GM18519 (cell line): Measurements from ENCODE around the gene TMBIM1.

Experiments
- ATAC-seq: cut with Tn5 transposase; IDR thresholded peaks from one replicate; pipeline ENCODE4 v1.9.1; 2021; ENCODE audit warnings: mild to moderate bottlenecking, moderate library complexity; ENCODE audit not compliant: unreplicated experiment, low FRiP score

TMBIM1 gene

GRCh38 chr2:218260742-218261422, 31.4 kb downstream of the TMBIM1 start, which contains the start of gene GPBAR1:
TSS of gene GPBAR1 (plus strand) at chr2:218261015. CDS start at chr2:218262725, 1,710 bp downstream.
- no peak for ATAC-seq

GRCh38 chr2:218260166-218260565, 32.1 kb downstream of the TMBIM1 start:
- no peak for ATAC-seq

- no peak for ATAC-seq
Measured at GRCh38 chr2:218259099-218259961, 33.0 kb downstream of the TMBIM1 start.

GRCh38 chr2:218257390-218257981, 34.8 kb downstream of the TMBIM1 start:
- ATAC-seq: peak; percentile 76

- no peak for ATAC-seq
Measured at GRCh38 chr2:218256612-218257350, 35.5 kb downstream of the TMBIM1 start.

GRCh38 chr2:218255446-218255845, 36.9 kb downstream of the TMBIM1 start:
- no peak for ATAC-seq

GRCh38 chr2:218253232-218253625, 39.1 kb downstream of the TMBIM1 start:
- no peak for ATAC-seq

GRCh38 chr2:218252509-218253231, 39.6 kb downstream of the TMBIM1 start:
- ATAC-seq: no peak

GRCh38 chr2:218249691-218250090, 42.6 kb downstream of the TMBIM1 start:
- no peak for ATAC-seq

- ATAC-seq: no peak
Measured at GRCh38 chr2:218245214-218245613, 47.1 kb downstream of the TMBIM1 start.

- no peak for ATAC-seq
Measured at GRCh38 chr2:218244665-218245064, 47.6 kb downstream of the TMBIM1 start.

- ATAC-seq: no peak
Measured at GRCh38 chr2:218244204-218244603, 48.1 kb downstream of the TMBIM1 start.

- no peak for ATAC-seq
Measured at GRCh38 chr2:218238887-218239286, 53.4 kb downstream of the TMBIM1 start.

GRCh38 chr2:218236829-218237228, 55.5 kb downstream of the TMBIM1 start:
- ATAC-seq: no peak

GRCh38 chr2:218235017-218235416, 57.3 kb downstream of the TMBIM1 start:
- no peak for ATAC-seq

- no peak for ATAC-seq
Measured at GRCh38 chr2:218234521-218234920, 57.8 kb downstream of the TMBIM1 start.

- no peak for ATAC-seq
Measured at GRCh38 chr2:218233543-218233942, 58.8 kb downstream of the TMBIM1 start.

- ATAC-seq: no peak
Measured at GRCh38 chr2:218230882-218231281, 61.4 kb downstream of the TMBIM1 start.

GRCh38 chr2:218229851-218230250, 62.5 kb downstream of the TMBIM1 start:
- no peak for ATAC-seq

GRCh38 chr2:218229239-218229638, 63.1 kb downstream of the TMBIM1 start:
- ATAC-seq: peak; percentile 94
